IPS DF 19.7 (cell line): ENCODE data around the gene FOXI3.

Source experiments
- DNase-seq: peaks from one replicate; pipeline ENCODE4 v3.0.0-alpha.2; 2013; ENCODE audit warnings: low read depth, low spot score

FOXI3 gene

DNA sequence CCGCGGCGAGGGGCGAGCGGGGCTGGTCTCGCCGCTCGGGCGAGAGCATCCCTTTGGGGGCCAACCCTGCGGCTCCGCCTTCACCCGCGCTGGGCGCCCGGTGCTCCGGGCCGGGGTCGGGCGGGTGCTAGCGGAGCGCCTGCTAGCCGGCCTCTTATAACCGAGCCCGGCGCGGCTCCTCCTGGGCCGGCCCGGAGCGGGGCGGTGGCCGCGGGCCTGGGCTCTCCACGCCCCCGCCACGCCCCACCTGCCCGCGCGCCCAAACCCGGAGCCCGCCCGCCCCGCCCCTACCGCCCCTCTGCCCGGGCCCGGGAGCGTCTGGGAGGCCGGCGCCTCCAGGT is at the start of gene FOXI3:
Gene FOXI3 (minus strand): TSS at position 129 of the 341 bp plus-strand sequence. CDS start 158 bp downstream, outside the sequence.
- DNase-seq = no peak

DNA sequence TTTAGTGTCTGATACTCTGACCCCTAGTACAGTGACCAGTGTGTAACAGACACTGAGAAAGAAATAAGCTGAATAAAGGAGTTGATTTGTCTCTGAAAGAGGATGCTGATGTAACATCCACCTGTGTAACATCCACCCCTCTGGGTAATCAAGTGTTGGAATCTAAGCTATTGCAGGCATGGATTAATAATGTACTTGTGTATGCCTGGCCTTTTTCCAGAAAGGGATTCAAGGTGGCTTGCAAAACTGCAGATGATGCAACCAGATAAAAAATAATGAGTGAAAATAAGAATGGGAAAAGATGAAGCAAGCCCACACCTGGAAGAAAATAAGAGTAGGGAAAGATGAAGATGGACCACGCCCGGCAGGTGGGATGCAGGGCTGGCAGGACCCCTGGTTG is 48.2 kb upstream of the FOXI3 start:
- DNase-seq = no peak

DNA sequence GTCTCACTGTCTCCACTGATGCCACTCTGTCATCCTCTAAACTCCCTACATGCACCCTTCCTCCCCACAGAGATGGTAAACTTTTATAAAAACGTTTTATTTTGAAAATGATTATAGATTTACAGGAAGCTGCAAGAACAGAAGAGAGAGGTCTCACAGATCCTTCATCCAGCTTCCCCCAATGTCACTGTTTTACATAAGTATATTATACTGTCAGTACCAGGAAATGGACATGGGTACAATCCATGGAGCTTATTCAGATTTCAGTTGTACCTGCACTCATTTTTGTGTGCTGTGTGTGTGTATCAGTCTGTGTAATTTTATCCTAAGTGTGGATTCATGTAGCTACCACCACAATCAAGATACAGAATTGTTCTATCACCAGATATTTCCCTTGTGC is 46.7 kb upstream of the FOXI3 start:
- no peak for DNase-seq

DNA sequence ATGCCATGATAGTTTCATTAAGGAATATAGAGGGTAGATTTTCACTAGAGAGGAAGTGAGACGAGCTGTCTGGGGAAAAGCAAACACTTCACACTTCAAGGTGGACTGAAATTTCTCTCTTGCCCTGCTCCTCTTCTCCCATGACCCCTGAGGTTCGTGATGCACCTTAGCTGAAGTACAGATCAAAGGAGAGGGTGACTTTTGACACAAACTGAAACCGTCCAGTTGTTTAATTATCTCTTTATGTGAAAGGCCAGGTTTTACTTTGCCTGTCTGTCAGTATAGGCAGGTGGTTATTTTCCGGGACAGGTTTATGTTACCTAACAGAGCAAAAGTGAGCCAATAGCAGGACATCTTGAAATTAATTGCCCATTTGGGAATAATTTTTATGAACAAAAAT is 41.0 kb upstream of the FOXI3 start:
- DNase-seq = no peak

DNA sequence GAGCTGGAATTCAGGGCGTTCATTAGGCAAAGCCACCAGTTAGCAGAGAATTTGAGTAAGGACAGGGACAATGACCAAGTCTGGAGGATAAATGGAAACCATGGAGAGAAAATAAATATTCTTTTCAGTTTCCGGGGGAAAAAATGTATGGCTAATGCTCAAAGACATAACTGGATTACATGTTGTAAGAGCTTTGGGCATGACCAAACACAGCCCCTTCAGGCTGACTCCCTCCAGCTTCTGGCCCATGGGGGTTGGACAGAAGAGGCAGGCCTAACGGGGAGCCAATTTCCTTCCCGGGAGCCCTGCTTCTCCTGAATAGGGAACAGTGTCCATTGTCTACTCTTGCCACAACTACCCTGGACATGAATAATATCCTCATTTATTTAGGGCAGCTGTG is 39.5 kb upstream of the FOXI3 start:
- DNase-seq = no peak

DNA sequence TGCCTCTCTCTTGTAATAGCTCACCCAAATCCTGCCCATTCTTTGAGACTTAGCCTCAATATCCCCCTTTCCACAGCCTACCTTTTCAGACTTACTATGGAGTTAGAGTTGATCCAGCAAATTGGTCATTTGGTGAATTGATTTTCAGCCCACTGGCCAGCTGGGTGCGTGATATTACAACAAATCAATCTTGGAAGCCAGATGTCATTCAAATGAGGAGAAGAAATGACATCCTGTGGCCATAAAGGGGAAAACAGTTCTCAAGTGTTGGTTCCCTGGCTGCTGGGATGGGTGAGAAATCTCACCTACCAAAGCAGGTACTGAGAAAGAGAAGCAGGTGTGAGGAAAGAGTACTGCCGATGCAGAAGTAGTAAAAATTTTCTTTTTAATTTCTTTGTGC is 36.7 kb upstream of the FOXI3 start:
- no peak for DNase-seq

DNA sequence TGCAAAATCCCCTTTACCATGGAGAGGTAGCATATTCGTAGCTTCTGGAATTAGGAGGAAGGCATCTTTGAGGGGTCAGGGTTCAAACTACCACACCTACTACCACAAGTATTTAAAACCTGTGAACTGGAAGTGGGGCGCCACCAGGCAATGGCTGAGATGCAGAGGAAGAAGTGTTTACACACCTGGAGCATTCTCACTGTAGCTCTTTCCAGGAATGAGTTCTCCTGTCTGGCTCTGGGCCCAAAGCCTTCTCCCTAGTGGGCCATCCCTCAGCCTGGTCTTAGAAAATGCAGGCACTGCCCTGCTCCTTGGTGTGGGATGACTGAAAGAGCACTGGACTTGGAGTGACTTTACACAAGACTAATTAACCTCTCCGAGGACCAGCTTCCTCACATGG is 30.7 kb upstream of the FOXI3 start:
- no peak for DNase-seq

DNA sequence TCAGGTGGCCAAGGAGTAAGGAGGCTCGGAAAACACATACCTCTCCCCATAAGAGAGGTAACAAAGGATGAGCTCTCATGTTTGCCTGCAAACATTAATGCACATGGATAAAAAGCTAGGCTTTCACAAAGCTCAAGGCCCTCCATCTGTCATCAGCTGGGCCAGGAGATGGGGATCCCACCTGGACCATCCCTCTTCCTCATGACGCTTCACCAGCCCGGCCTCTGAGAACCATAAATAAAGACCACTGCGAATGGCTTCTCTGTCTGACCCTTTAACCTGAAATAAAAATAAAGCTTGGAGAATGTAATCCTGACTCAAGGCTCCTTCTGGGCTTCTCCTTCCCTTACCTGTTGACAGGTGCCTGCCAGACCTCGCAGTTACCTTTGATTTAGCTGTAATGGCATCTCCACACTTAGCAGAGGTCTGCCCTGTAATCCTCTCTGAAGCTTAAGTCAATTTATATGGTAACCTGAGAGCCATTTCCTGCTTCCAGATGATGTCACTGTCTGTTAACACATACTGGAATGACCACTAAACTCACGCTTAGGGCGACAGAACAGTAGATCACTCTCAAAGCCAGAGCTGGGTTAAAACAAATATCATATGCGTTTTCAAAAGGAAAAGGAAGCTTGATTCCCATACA is 29.3 kb upstream of the FOXI3 start:
- no peak for DNase-seq

DNA sequence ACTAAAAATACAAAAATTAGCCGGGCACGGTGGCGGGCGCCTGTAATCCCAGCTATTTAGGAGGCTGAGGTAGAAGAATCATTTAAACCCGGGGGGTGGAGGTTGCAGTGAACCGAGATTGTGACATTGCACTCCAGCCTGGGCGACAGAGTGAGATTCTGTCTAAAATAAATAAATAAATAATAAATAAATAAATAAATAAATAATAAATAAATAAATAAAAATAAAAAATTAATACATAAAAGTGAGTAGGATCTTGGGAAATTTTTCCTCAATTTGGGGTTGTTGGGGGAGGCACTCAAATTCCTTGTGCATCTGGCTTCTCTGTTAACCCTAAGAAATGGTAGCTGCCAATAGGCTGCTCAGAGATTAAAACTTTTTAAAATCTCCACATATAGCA is 20.3 kb upstream of the FOXI3 start:
- DNase-seq = no peak

DNA sequence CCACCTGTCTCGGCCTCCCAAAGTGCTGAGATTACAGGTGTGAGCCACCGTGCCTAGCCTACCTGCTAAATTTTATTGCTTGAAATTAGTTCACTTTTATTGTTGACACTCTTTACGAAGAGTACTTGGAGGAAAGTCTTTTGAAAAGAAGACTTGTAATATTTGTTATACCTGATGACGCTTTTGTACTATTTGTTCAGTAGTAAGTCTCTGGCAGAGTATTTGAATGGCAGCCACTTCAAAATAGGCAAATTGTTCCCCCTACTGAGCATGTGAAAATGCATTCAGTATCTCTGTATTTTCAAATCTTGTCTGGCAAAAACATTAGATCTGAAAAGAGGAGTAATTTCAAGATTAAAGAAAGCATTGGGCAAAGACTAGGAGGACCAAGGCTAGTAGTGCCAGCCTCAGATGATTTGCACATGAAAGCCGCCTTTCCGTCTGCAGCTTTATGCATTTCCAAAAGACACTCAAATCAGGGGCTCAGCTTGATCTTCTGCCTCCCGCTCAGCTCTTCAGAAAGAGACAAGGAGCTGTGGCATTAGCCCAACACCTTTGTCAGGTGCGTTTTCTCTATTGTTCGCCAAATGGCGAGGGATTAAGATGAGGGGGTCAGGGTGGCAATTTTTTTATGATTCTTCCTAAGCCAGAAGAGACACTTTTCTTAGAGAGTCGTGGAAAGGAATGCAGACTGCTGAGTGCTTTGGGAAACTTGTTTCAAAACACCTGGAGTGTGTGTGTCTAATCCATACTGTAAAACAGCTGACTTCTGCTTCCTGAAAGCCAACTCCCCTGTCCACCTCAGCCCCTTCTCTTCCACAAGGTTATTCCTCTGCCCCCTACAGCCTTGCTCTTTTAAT is 18.8 kb upstream of the FOXI3 start:
- no peak for DNase-seq

DNA sequence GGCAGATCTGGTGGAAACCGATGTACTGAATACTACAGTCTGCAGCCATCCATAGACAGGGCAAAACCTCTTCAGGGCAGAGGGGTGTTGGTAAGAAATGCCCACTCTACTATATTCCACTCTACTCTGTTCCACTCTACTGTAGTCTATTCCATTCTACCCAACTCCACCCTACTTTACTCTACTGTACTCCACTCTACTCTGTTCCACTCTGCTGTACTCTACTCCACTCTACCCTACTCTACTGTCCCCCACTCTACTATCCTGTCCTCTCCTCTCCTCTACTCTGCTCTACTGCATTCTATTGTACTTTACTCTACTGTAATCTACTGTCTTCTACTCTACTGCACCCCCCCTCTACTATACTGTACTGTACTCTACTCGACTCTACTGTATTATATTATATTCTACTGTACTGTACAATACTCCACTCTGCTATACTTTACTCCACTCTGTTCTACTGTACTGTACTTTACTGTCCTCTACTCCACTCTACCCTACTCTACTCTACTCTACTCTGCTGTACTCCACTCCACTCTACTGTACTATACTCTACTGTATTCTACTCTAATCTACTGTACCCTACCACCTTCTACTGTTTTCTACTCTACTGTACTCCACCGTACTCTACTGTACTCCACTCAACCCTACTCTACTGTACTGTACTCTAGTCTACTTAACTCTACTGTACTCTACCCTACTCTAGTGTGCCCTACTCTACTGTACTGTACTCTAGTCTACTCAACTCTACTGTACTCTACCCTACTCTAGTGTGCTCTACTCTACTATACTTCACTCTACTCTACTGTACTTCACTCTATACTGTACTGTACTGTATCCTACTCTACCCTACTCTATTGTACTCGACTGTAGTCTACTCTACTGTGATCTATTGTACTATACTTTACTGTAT is 17.0 kb upstream of the FOXI3 start:
- DNase-seq = no peak

DNA sequence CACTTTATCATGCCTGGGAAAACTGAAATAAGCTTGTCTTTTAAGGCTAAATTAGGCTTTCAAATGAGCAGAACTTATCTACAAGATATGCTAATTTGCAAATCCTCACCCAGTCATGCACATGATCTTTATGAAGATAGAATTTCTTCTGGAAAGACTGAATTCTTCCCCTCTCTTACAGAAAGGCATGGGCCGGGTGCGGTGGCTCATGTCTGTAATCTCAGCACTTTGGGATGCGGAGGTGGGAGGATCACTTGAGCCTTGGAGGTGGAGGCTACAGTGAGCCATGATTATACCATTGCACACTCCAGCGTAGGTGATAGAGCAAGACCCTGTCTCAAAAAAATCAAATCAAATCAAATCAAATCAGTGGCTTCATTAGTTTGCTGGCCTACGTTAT is 11.7 kb upstream of the FOXI3 start:
- DNase-seq = no peak

DNA sequence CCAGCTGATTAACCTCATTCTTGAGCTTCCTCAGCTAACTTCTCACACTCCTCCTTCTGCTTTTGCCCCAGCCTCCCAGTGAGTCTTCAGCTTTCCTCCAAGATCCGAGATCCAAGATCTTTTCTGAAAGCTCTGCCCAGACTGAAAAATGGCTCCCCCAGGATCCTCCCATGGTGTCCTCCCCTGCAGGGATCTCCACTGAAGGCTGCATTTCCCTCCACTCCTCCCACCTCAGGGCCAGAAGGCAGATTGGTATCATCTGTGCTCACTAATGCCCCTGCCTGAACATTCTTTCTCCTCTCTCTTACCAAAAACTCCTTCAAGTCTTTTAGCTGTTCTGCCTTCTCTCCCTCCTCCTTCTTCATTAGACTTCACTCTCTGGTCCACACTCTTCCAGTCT is 6.1 kb upstream of the FOXI3 start:
- DNase-seq = no peak

DNA sequence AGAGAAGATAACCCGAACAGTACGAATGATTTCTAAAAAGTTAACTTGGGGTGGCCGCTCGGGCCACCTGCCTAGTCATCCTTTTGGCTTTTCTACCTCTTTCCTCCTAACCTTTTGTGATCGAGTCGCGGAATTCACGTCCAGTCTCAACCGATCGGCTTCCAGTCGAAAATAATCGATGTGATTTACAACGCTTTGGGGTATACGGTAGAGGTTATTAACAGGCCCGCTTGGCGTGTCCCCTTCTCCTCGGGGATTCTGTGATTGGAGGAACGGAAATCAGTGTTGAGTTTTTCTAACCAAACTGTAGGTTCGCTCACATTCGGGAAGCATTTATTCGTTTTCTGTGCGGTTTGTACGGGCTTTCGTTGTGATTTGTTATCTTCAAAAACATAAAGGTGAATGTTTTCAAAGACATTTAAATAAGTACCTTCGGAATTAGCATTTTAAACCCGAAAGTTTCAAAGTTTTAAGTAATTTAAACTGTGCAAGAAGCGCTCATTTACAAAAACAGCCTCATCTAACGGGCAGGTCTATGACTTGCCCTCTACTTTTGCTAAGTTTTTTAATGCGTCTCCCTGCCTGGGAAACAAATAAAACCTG is 588 bp upstream of the FOXI3 start:
- no peak for DNase-seq

DNA sequence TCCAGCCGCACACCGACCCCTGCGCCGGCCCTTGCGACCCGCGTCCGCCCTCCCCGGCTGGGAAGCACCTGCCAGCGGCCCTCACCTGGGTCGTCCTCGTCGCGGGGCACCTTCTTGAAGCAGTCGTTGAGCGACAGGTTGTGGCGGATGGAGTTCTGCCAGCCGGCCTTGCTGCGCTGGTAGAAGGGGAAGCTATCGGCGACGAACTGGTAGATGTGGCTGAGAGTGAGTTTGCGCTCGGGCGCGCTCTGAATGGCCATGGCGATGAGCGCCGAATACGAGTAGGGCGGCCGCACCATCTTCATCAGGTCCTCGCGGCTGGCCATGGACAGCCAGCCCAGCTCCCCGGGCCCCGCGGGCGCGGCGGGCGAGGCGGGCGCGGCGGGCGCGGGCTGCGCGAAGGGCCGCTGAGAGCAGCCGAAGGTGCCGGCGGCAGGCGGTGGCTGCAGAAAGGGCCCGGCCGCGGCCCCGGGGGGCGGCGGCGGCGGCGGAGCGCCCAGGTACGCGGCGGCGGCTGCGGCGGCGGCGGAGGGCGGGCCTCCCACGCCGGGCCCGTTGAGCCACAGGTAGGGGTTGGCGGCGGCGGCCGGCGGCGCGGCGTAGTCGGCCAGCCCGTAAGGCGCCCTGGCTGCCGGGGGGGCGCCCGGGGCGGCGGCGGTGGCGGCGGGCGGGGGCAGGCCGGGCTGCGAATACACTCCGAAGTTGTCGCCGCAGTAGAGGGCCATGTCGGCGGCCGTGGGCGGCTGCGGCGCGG is 505 bp downstream of the FOXI3 start:
- DNase-seq = no peak

DNA sequence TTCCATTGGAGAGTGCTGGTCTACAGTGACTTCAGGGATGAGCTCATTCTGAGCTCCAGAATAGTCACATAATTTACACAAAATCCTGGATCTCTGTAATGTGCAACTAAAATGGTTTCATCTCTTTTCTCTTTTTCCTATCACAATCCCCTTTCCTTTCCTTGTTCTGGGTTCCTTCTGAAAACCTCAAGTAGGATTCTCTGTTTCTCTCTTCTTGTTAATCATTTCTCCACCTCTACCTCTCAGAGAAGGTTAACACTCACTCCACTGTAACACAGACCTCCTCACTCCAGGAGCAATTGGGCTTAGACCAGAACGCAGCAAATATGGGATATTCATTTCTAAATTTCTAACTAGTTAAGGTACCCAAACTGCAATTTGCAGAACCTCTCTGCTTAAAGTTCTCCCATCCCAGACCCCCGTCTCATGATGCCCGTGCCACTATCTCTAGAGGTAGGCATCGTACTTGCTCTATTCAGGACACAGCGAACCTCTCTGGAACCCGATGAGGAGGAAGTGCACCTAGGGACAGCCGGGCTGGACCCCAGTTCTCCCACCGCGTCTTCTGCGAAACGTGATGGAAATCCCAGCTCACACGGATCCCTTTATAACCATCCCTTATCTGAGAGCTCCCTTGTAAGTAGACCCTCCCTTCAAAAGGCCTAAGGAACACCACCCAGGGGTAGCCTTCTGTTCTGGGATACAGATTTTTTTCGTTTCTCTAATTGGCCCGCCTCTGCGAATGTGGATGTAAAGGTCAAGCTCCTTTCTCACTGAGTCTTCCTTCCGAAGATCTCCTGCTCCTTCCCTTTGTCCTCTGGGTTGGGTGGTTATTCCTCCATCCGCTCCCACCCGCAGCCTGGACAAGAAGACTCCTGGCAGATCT is 1.3 kb downstream of the FOXI3 start:
- no peak for DNase-seq

DNA sequence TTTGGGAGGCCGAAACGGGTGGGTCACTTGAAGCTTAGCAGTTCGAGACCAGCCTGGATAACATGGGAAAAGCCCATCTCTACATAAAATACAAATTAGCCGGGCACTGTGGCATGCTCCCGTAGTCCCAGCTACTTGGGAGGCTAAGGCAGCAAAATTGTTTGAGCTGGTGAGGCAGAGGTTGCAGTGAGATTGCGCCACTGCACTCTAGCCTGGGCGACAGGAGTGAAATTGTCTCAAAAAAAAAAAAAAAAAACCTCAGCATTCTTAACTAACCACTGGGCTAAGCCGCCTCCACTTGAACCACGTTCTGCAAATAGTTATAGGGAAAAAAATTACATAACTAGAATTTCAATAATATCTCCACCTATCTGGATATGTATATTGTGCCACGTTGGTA is 2.3 kb downstream of the FOXI3 start:
- no peak for DNase-seq

DNA sequence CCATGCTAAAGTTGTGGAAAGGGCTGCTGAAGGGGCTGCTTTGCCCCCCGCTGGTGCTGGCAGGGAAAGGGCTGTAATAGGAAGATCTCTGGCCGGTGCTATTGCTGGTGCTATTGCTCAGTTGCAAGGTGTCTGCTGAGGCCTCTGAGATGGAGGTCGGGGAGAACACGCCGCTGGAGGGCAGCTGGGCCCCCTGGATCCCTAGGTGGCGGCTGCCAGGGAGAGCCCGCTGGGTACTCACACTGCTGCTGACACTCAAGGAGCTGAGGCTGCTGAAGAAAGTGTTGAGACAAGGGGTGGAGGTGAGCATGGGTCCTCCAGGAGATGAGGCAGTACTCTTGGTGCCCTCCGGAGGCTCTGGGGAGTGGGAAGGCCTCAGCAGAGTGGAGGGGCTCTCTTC is 4.2 kb downstream of the FOXI3 start:
- no peak for DNase-seq

DNA sequence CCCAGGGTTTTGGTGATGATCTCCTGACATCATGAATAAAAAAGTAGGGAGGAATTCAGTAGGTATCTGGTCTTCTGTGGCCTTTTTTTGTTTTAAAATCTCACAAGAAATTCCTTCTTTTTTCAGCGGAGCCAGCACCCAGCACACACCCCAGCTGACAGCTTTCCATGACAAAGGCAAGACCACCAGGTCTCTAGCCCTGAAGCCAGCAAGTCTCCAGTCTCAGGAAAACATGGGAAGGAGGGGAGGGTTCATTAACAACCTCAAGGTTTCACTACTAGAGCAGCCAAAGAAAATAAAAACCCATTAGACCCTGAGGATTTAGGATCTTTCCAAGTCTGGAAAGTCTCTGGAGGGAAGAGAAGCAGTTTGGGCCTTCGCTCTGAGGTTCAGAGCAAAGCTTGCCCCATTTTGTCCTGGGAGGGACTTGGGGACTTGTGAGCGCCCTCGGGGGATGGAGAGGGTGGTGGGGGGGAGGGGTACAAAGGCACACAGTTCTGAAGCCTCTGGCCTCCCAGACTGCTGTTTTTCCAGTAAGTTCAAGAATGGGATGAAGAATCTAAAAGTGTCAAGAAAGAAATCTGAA is 9.0 kb downstream of the FOXI3 start:
- peak; percentile 57 for DNase-seq

DNA sequence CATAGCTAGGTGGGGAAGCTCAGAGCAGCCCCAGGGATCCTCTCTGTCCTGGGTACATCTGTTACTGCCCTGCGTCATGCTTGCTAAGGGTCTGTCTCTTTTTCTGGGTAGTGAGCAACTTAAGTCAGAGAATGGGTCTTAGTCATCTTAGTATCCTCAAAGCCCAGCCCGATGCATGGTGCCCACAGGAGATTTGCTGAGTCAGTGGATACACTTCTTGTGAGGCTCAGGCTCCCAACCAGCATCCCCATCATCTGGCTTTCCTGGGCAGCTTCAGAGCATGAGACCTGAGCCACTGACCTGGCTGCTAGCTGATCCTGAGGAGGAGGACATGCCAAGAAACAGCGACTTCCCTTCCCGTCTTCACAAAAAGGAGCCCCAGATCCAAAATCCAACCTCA is 10.0 kb downstream of the FOXI3 start:
- no peak for DNase-seq
